Brain microvascular endothelial cell (primary cell): ENCODE data around the gene OR51E2.

Source experiments
- DNase-seq: peaks from one replicate; pipeline ENCODE4 v3.0.0-alpha.2; 2020
- H3K27ac ChIP-seq: fragments of 250-450 bp; sonication (Bioruptor Pico); 2 replicates; pipeline ENCODE4 v1.5.1; 2020; ENCODE audit warnings: mild to moderate bottlenecking, moderate library complexity
- H3K27me3 ChIP-seq: fragments of 250-450 bp; sonication (Bioruptor Pico); replicated peaks from 2 replicates; pipeline ENCODE4 v1.5.1; 2020; ENCODE audit warnings: mild to moderate bottlenecking
- H3K36me3 ChIP-seq: fragments of 250-450 bp; sonication (Bioruptor Pico); replicated peaks from 2 replicates; pipeline ENCODE4 v1.5.1; 2020; ENCODE audit warnings: mild to moderate bottlenecking
- H3K4me3 ChIP-seq: 2 replicates; pipeline ENCODE4 v1.5.1; 2011; ENCODE audit warnings: low read depth, mild to moderate bottlenecking, control low read depth, low read length, moderate library complexity
- in situ Hi-C: cut with HindIII; loops from 2 replicates; pipeline ENCODE4 v1.10.0; 2017; ENCODE audit warnings: low sequenced_read_pairs, low pct_ligation_motif_present
- TF ChIP-seq, protein P1 (sequence below): IDR thresholded peaks from 2 replicates; pipeline ENCODE4 v1.5.1; 2011; ENCODE audit warnings: low read depth, mild to moderate bottlenecking, moderate library complexity, low read length, control low read depth, inconsistent platforms; ENCODE audit errors: missing control alignments

The OR51E2 gene

DNA sequence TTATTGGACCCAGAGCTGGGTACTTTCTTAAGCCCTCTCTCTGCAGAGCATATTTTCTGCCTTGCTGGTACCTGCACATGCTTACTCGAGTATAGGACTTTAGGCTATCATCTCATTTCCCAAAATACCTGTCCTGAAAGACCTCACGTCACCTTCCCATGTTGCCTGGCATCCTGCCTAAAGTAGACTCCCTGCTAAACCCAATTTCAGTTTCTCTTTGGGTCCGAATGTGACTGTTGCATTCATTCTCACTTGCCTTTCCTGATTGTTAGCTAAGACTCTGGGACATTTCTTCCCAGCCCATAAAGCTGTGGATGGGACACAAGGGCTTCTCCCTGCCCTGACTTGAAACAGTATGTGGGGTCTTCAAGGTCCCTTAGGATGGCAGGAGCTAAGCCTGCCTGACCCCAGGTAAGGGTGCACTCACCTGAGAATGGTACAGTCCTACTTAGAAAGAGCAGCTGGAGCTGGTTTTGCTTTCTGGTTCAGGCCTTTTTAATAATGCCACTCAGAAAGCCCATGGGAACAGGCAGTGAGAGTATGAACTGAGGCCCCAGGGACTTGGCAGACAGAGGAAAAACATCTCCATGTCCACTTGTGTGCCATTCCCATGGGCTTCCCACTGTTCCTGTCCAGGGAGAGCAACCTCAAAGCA lies 12.9 kb downstream of the OR51E2 start:
- DNase-seq = no peak
- in situ Hi-C loops = no loop called here
- H3K27me3 ChIP-seq = no peaks in the 10 kb centered on the region
- H3K27ac ChIP-seq = no peak overlapping the region
- no peak overlapping the region for H3K4me3 ChIP-seq
- H3K36me3 ChIP-seq = no peaks in the 10 kb centered on the region
- TF ChIP-seq, protein P1, sequence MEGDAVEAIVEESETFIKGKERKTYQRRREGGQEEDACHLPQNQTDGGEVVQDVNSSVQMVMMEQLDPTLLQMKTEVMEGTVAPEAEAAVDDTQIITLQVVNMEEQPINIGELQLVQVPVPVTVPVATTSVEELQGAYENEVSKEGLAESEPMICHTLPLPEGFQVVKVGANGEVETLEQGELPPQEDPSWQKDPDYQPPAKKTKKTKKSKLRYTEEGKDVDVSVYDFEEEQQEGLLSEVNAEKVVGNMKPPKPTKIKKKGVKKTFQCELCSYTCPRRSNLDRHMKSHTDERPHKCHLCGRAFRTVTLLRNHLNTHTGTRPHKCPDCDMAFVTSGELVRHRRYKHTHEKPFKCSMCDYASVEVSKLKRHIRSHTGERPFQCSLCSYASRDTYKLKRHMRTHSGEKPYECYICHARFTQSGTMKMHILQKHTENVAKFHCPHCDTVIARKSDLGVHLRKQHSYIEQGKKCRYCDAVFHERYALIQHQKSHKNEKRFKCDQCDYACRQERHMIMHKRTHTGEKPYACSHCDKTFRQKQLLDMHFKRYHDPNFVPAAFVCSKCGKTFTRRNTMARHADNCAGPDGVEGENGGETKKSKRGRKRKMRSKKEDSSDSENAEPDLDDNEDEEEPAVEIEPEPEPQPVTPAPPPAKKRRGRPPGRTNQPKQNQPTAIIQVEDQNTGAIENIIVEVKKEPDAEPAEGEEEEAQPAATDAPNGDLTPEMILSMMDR = no peak

DNA sequence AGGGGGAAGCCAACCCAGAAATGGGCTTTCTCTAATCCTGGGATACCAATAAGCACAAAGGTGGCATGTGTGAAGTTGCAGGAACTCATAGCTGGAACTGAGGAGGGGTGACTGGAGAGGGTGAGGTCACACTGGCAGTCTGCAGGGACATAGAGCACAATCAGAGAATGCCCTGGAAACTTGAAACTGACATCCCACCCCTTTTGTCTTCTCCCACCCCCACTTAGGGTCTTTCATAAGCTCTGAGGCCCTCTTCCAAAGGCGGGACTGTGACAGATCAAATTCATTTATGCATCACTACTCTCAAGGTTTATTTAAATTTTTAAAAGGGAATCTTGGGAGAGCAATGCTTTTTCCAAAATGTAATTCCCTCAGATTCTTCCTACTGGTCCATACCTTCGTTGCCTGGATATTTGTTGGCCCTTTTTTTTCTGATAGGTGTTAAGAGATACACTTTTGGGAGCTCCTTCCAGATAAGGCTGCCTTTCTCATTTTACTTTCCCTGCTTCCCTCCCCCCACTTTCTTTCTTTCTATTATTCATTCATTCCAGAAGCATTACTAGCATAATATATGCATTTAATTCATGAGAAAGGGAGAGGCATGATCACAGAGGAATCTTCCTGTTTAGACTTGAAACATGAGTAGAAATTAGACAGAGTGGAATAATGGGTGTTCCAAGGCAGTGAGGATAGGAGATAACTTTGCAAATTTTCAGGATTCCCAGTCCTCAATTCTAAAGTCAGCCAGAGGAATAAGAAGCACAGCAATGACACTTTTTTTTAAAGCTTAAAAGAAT lies 14.8 kb downstream of the OR51E2 start:
- H3K27ac ChIP-seq = peak overlapping the region; percentile 3
- no peak for DNase-seq
- H3K36me3 ChIP-seq = no peaks in the 10 kb centered on the region
- no peak overlapping the region for H3K4me3 ChIP-seq
- TF ChIP-seq, protein P1 = no peak
- H3K27me3 ChIP-seq = no peaks in the 10 kb centered on the region
- in situ Hi-C loops = no loop called here

DNA sequence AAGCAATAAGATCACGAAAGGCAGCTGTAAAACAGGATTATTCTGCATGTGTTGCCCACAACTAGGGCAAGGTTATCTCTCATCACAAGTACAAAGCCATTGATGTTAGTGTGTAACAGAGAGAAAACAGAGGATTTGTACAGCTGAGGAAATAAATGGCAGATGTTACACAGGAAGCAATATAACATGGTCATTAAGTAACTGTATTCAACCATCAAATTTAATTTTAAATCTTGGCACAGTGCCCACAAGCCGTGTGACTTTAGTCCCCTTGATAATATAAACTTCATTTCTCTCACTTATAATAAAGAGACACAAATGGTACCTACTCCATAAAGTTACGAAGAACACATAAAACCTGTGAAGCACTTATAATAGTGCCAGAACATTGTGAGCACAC lies 17.3 kb downstream of the OR51E2 start:
- no peak for DNase-seq

DNA sequence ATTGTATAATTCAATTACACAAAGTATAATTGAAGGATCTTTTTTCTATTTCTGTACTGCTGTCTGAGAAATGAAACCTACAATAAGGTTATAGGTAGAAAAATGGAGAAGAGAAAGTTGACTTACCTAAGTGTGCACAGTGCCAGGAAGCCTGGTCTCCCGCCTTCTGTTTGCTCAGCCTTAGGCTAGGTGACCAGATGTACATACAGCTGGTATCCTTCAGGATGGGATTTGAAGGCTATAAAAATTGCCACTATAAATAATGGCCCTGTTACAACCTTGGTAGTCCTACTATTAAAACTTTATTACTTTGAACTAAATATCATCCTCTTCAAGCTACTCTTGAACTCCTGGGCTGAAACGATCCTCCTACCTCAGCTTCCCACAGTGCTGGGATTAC lies 19.7 kb downstream of the OR51E2 start:
- DNase-seq = no peak
- in situ Hi-C loops = no loop called here
- Histone ChIP-seq H3K4me3 (no peak overlapping the region), H3K27me3 (no peaks in the 10 kb centered on the region), H3K36me3 (no peaks in the 10 kb centered on the region), H3K27ac (no peak overlapping the region)
- TF ChIP-seq, protein P1 = no peak

More for the DNA sequence above, 17.3 kb downstream of the OR51E2 start:
- Histone ChIP-seq H3K4me3 (no peak overlapping the region), H3K27me3 (no peaks in the 10 kb centered on the region), H3K27ac (no peak overlapping the region), H3K36me3 (no peaks in the 10 kb centered on the region)
- TF ChIP-seq, protein P1 = no peak
- in situ Hi-C loops = no loop called here

DNA sequence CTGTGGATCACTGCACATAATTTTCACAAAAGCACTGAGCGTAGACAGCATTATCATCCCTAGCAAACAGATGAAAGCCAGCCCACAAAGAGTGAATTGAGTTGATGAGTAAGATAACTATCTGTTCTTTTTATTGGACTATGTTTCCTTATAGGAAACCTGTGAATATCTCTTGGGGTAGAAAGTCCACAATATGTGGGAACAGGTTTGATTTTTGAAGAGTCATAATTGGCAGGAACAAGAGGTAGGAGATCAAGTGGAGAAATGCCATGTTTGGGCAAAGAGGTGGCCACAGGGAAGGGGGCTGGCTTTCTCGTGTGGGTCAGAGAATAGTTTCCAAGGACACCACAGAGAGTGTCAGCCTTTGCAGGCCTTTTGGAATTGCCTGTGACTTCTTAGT lies 23.9 kb downstream of the OR51E2 start:
- H3K36me3 ChIP-seq = no peaks in the 10 kb centered on the region
- no peaks in the 10 kb centered on the region for H3K27me3 ChIP-seq
- no peak overlapping the region for H3K27ac ChIP-seq
- TF ChIP-seq, protein P1 = no peak
- H3K4me3 ChIP-seq = no peak overlapping the region
- no peak for DNase-seq
- in situ Hi-C loops = no loop called here

DNA sequence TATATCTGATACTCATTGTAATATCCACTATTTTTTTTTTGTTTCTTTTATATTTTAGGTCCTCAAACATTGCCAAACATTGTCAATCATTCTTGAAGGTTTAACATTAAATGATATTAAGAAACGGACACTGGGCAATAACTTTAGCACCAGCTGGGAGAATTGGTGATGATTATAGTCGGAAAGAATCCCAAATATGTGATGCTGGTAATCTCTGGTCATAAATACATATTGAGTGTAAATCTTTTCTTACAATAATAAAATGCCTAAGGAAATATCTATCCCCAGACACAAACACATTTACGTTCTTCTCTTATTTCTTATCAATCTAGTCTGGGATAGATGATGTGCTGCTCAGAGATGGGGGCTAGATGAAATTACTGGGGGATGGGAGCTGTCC lies 25.2 kb downstream of the OR51E2 start:
- H3K27me3 ChIP-seq = no peaks in the 10 kb centered on the region
- no peaks in the 10 kb centered on the region for H3K36me3 ChIP-seq
- peak overlapping the region; percentile 36 for H3K27ac ChIP-seq
- H3K4me3 ChIP-seq = no peak overlapping the region
- TF ChIP-seq, protein P1 = no peak
- in situ Hi-C loops = no loop called here
- no peak for DNase-seq
